Thyroid gland (tissue), 4 donors: ENCODE results near the gene SLC7A1.

ENCODE experiments used
- CTCF ChIP-seq, 6 experiments: fragments of 200-600 bp in 3 of 6; fragments of 450-650 bp in 3 of 6; sonication (generic) in 3 of 6; IDR thresholded peaks; one replicate each; pipeline ENCODE4 v1.5.1; 2016 to 2019; ENCODE audit warnings: antibody characterized with exemption in 6 of 6, mild to moderate bottlenecking in 2 of 6, inconsistent platforms in 1 of 6, moderate library complexity in 1 of 6
- POLR2A ChIP-seq, 2 donors: fragments of 450-650 bp; IDR thresholded peaks; one replicate each; pipeline ENCODE4 v1.6.1; 2017; ENCODE audit warnings: antibody characterized with exemption in 2 of 2, mild to moderate bottlenecking in 2 of 2, moderate library complexity in 1 of 2

- TF ChIP-seq CTCF (IDR thresholded peaks at IDR 0.05) (no peak), POLR2A (IDR thresholded peaks at IDR 0.05) (no peak)
Observed at GRCh38 chr13:29476046-29476445, 119.4 kb downstream of the SLC7A1 start.
